K562 (cell line): ENCODE measurements around the gene MYMK. TPM values are rescaled to one million over a fixed set of nuclear protein-coding genes. Genes with fewer than 3 reads are reported as not detected.

ENCODE experiments used
- ATAC-seq: fragments of 200-7000 bp; cut with Tn5 transposase; 3 replicates; pipeline ENCODE4 v1.9.1; 2020; ENCODE audit warnings: moderate library complexity
- BruUV-seq: library from RNA; stranded (reverse); fragments of 400-500 nt; replicated peaks from 2 replicates; lab custom pipeline; 2021; lab: Mats Ljungman, UMichigan
- CTCF ChIA-PET: fragments of 300-600 bp; formaldehyde crosslinking; extraction: SDS; loops from one replicate; lab custom pipeline; 2021; ENCODE audit warnings: low intra/inter-chr PET ratio; lab: Yijun Ruan, JAX
- POLR2A ChIA-PET: fragments of 300-600, 350-650 bp; sonication (Branson Sonifier 250); formaldehyde crosslinking; extraction: SDS; loops from one replicate; lab custom pipeline; 2021; ENCODE audit warnings: antibody characterized with exemption, inconsistent platforms; lab: Yijun Ruan, JAX
- DNase-seq, 4 experiments: peaks; one replicate each; pipeline versions ENCODE4 v3.0.0 to v3.0.0-alpha.2; 2011 to 2018; ENCODE audit warnings: low spot score in 3 of 4, mixed read lengths in 3 of 4; ENCODE audit errors: extremely low read depth in 1 of 4
- FAIRE-seq: peaks from 2 replicates; lab custom pipeline; 2011; peaks lifted over from hg19 to GRCh38; lab: Jason Lieb, UNC
- H2AFZ ChIP-seq: 2 replicates; pipeline ENCODE4 v1.6.0; 2011; ENCODE audit warnings: low read depth, low read length, control low read depth, inconsistent platforms
- H3K27ac ChIP-seq: fragments of 200-600 bp; 3 replicates; pipeline ENCODE4 v1.8.0; 2011; ENCODE audit warnings: low read depth, mild to moderate bottlenecking, control low read depth, inconsistent platforms, low read length, moderate library complexity, mixed read lengths; ENCODE audit errors: extremely low read depth
- H3K27me3 ChIP-seq, 2 experiments: fragments of 300-600 bp in 1 of 2; 2 replicates in 1 of 2; 3 replicates in 1 of 2; pipeline versions ENCODE4 v1.6.0 to v1.8.0; 2011; ENCODE audit warnings: inconsistent platforms in 2 of 2, low read length in 2 of 2, mild to moderate bottlenecking in 1 of 2, mixed read lengths in 1 of 2, moderate library complexity in 1 of 2; ENCODE audit not compliant: control insufficient read depth in 2 of 2, insufficient read depth in 2 of 2
- H3K36me3 ChIP-seq: fragments of 300-600 bp; 3 replicates; pipeline ENCODE4 v1.8.0; 2011; ENCODE audit warnings: mild to moderate bottlenecking, low read length, inconsistent platforms; ENCODE audit not compliant: control insufficient read depth, insufficient read depth
- H3K4me1 ChIP-seq, 2 experiments: fragments of 200-600 bp in 1 of 2; replicated peaks in 1 of 2; 2 replicates in 1 of 2; 3 replicates in 1 of 2; pipeline versions ENCODE4 v1.5.1 to v1.8.0; 2011; ENCODE audit warnings: inconsistent platforms in 2 of 2, low read length in 2 of 2, mild to moderate bottlenecking in 1 of 2, mixed read lengths in 1 of 2, moderate library complexity in 1 of 2; ENCODE audit not compliant: control insufficient read depth in 2 of 2, insufficient read depth in 2 of 2
- H3K4me2 ChIP-seq: 2 replicates; pipeline ENCODE4 v1.6.1; 2011; ENCODE audit warnings: low read length, control low read depth, inconsistent platforms, mixed read lengths; ENCODE audit not compliant: insufficient read depth
- H3K4me3 ChIP-seq: fragments of 200-600 bp; sonication (generic), shearing (Covaris generic); 2 replicates; pipeline ENCODE4 v1.5.1; 2016; ENCODE audit warnings: control low read depth, inconsistent platforms
- H3K79me2 ChIP-seq: fragments of 200-600 bp; 3 replicates; pipeline ENCODE4 v1.8.0; 2011; ENCODE audit warnings: low read length, inconsistent platforms; ENCODE audit not compliant: control insufficient read depth, insufficient read depth
- H3K9ac ChIP-seq, 2 experiments: 2 replicates each; pipeline versions ENCODE4 v1.6.0 to v1.6.1; 2011; ENCODE audit warnings: low read depth in 2 of 2, low read length in 2 of 2, control low read depth in 1 of 2, inconsistent platforms in 1 of 2, mild to moderate bottlenecking in 1 of 2, mixed read lengths in 1 of 2; ENCODE audit not compliant: insufficient read depth in 1 of 2
- H3K9me1 ChIP-seq: one replicate; pipeline ENCODE4 v1.6.0; 2011; ENCODE audit warnings: inconsistent platforms, mild to moderate bottlenecking, low read length, moderate library complexity; ENCODE audit not compliant: control insufficient read depth, insufficient read depth
- H3K9me3 ChIP-seq: replicated peaks from 2 replicates; pipeline ENCODE4 v1.5.1; 2011; ENCODE audit warnings: low read depth, low read length, inconsistent platforms; ENCODE audit not compliant: control insufficient read depth, insufficient read depth
- H4K20me1 ChIP-seq: replicated peaks from 2 replicates; pipeline ENCODE4 v1.6.1; 2011; ENCODE audit warnings: low read length, inconsistent platforms, mixed read lengths; ENCODE audit not compliant: control insufficient read depth, insufficient read depth
- CEBPB ChIP-seq: fragments of 450-650 bp; IDR thresholded peaks from 2 replicates; pipeline ENCODE4 v1.6.1; 2016; ENCODE audit warnings: missing genetic modification characterization, missing compliant biosample characterization
- FOXP4 ChIP-seq: sonication (generic); formaldehyde crosslinking; IDR thresholded peaks from 2 replicates; pipeline ENCODE4 v1.8.0; 2022; ENCODE audit warnings: mild to moderate bottlenecking, missing genetic modification reagents, borderline replicate concordance
- KDM1A ChIP-seq, 2 experiments: fragments of 450-650 bp; IDR thresholded peaks; 2 replicates each; pipeline ENCODE4 v1.6.1; 2016; ENCODE audit warnings: mild to moderate bottlenecking in 2 of 2
- MCM7 ChIP-seq, 2 experiments: fragments of 450-650 bp; IDR thresholded peaks; 2 replicates each; pipeline ENCODE4 v1.6.1; 2016 to 2018
- NFXL1 ChIP-seq: fragments of 450-650 bp; formaldehyde crosslinking; IDR thresholded peaks from 2 replicates; pipeline ENCODE4 v1.4.0; 2021; ENCODE audit warnings: mild to moderate bottlenecking
- OTX1 ChIP-seq: fragments of 450-650 bp; formaldehyde crosslinking; IDR thresholded peaks from 2 replicates; pipeline ENCODE4 v1.4.0; 2022; ENCODE audit warnings: mild to moderate bottlenecking
- RNF2 ChIP-seq: sonication (generic); IDR thresholded peaks from 2 replicates; pipeline ENCODE4 v1.6.1; 2016
- SMAD4 ChIP-seq: fragments of 250-450 bp; sonication (Bioruptor Pico); conservative IDR thresholded peaks from 2 replicates; pipeline ENCODE4 v1.8.0; 2021; ENCODE audit warnings: inconsistent platforms, mild to moderate bottlenecking, moderate library complexity
- SP1 ChIP-seq: sonication (generic); formaldehyde crosslinking; IDR thresholded peaks from 2 replicates; pipeline ENCODE4 v1.8.1; 2022; ENCODE audit warnings: mild to moderate bottlenecking, missing genetic modification reagents
- TEAD2 ChIP-seq: fragments of 450-650 bp; IDR thresholded peaks from 2 replicates; pipeline ENCODE4 v1.6.1; 2016; ENCODE audit warnings: missing genetic modification characterization, control low read depth, missing compliant biosample characterization
- ZNF124 ChIP-seq: sonication (generic); formaldehyde crosslinking; IDR thresholded peaks from 2 replicates; pipeline ENCODE4 v1.8.1; 2022; ENCODE audit warnings: missing genetic modification reagents
- WGBS: fragments of 100-300 bp; shearing (Covaris generic); methylation state at CpG from one replicate; pipeline ENCODE4 v1.1.6; 2016; ENCODE audit warnings: low coverage, mixed read lengths; ENCODE audit not compliant: insufficient coverage; ENCODE audit errors: missing lambda C conversion rate; 5-methylcytosine and 5-hydroxymethylcytosine counted together
- in situ Hi-C: fragments of 300-500 bp; cut with MboI; formaldehyde crosslinking; loops from 4 replicates; pipeline ENCODE4 v1.15.0; 2018; ENCODE audit warnings: inconsistent platforms, mixed read lengths
- intact Hi-C: fragments of 100-400 bp; cut with micrococcal nuclease; formaldehyde crosslinking; loops from 2 replicates; pipeline ENCODE4 v1.14.2; 2022
- polyA plus RNA-seq, 8 experiments: library from polyadenylated mRNA; depleted of rRNA in 4 of 8; stranded (reverse) in 5 of 8; unstranded in 3 of 8; fragments of >200 nt; fragmentation: Nextera tagmentation in 2 of 8; fragmentation: Illumina TruSeq in 1 of 8; extraction: Ambion mirVana in 2 of 8; extraction: Trizol in 1 of 8; gene quantifications; 2 replicates each; pipeline versions ENCODE4 v1.2.1 to v1.2.3, GENCODE V29; 2011 to 2014; ENCODE audit warnings: inconsistent platforms in 1 of 8, missing spikeins in 1 of 8
- total RNA-seq, 7 experiments: library from RNA; depleted of rRNA in 6 of 7; stranded (reverse); fragments of >200 nt in 6 of 7; fragmentation: Illumina TruSeq in 2 of 7; extraction: Trizol in 2 of 7; gene quantifications; 2 replicates each; pipeline versions ENCODE4 v1.2.1 to v1.2.3, GENCODE V29; 2011 to 2021; ENCODE audit warnings: low replicate concordance in 1 of 7

The MYMK gene
- total and polyA plus RNA-seq, 9 of the 15 experiments (the other 6 are each of a cell fraction or from before 2014, with no cell fraction given), result not detected

- POLR2A ChIA-PET, result interaction anchor here (0.7 to 1.0 kb wide), 2 partner anchors 16 to 977 kb away, joined by 3 to 4 read pairs; no protein-coding TSS in a partner anchor
Measured at GRCh38 chr9:133566817-133567216, 42.1 kb upstream of the MYMK start.

GRCh38 chr9:133566382-133566781, 41.6 kb upstream of the MYMK start:
- no TSS peak for BruUV-seq
- H3K27ac ChIP-seq, result no peak overlapping the region
- peaks cover 18 to 66% of the 10 kb centered on the region in 2 experiments; a peak in 4 of 5 replicates for H3K27me3 ChIP-seq
- ChIA-PET POLR2A (interaction anchor here (0.7 to 1.0 kb wide), 2 partner anchors 16 to 977 kb away, joined by 3 to 4 read pairs; no protein-coding TSS in a partner anchor), CTCF (no interaction called here)
- H2AFZ ChIP-seq, result no peak overlapping the region
- no peaks in the 10 kb centered on the region; the same call in 1 of the 2 replicates for H4K20me1 ChIP-seq
- no peak for FAIRE-seq
- peaks cover 0 to 16% of the 10 kb centered on the region in 2 experiments; a peak in 3 of 5 replicates for H3K4me1 ChIP-seq
- no peaks in the 10 kb centered on the region for H3K9me3 ChIP-seq
- in situ Hi-C loops (no loop called here), intact Hi-C loops (no loop called here)
- 3% methylated on average over 12 of the region's 14 CpGs for WGBS
- H3K9me1 ChIP-seq, result peaks cover 3% of the 10 kb centered on the region
- H3K36me3 ChIP-seq, result no peaks in the 10 kb centered on the region
- H3K9ac ChIP-seq, result no peak overlapping the region
- H3K4me3 ChIP-seq, result no peak overlapping the region
- no peak for ATAC-seq
- no peak for DNase-seq
- TF ChIP-seq FOXP4 (CRISPR knock-in tag), result no peak
- TF ChIP-seq MCM7 (IDR thresholded peaks at IDR 0.05), result no peak
- TF ChIP-seq CEBPB (tag), result no peak
- TF ChIP-seq NFXL1 (CRISPR knock-in tag), result no peak
- no peak for TF ChIP-seq ZNF124 (CRISPR knock-in tag)
- no peak for TF ChIP-seq KDM1A (IDR thresholded peaks at IDR 0.05)
- no peak for TF ChIP-seq OTX1
- H3K79me2 ChIP-seq, result no peaks in the 10 kb centered on the region
- no peak overlapping the region for H3K4me2 ChIP-seq

More at GRCh38 chr9:133566817-133567216, 42.1 kb upstream of the MYMK start:
- FAIRE-seq (no peak), DNase-seq (no peak), ATAC-seq (no peak)
- Histone ChIP-seq H3K4me2 (no peak overlapping the region), H3K79me2 (no peaks in the 10 kb centered on the region), H4K20me1 (no peaks in the 10 kb centered on the region; the same call in 1 of the 2 replicates), H3K36me3 (no peaks in the 10 kb centered on the region), H3K4me3 (no peak overlapping the region), H3K9ac (no peak overlapping the region), H3K4me1 (peaks cover 0 to 16% of the 10 kb centered on the region in 2 experiments; a peak in 3 of 5 replicates), H2AFZ (no peak overlapping the region), H3K27me3 (peaks cover 21 to 70% of the 10 kb centered on the region in 2 experiments; a peak in 4 of 5 replicates), H3K9me1 (peaks cover 3% of the 10 kb centered on the region), H3K27ac (no peak overlapping the region), H3K9me3 (no peaks in the 10 kb centered on the region)
- whole genome bisulfite sequencing, result 3% methylated on average over 11 of the region's 17 CpGs
- CTCF ChIA-PET, result no interaction called here
- intact Hi-C loops, result no loop called here
- TF ChIP-seq TEAD2 (tag), result no peak
- TF ChIP-seq SP1, result no peak
- TF ChIP-seq RNF2, result no peak
- TF ChIP-seq SMAD4, result no peak
- BruUV-seq, result no TSS peak
- in situ Hi-C loops, result no loop called here
